Activated CD4-positive, alpha-beta T cell treated with anti-CD3 and anti-CD28 coated beads for 4 hours (primary cell): Measurements from ENCODE around the gene RIPK4.
A peak's percentile ranks its signal among the peaks of the same experiment; 100 is the strongest.
"Not testable (repeated sequence)": the region's sequence is repeated elsewhere in the genome, so short reads cannot be mapped to it uniquely, and the experiment has no call there.

Experiments
- DNase-seq, 2 donors: peaks; one replicate each; pipeline ENCODE4 v3.0.0-alpha.2; 2020

Gene RIPK4

DNA sequence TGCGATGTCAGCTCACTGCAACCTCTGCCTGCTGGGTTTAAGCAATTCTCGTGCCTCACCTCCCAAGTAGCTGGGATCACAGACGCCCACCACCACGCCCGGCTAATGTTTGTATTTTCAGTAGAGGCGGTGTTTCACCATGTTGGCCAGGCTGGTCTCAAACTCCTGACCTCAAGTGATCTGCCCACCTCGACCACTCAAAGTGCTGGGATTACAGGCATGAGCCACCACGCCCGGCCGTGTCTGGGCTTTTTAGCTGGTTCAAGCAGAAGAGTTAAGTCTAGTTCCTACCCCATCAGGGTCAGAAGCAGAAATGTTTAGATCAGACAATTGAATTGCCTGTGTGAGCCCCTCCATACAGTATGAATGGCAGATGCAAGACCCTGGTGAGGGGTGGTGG, 27.7 kb upstream of the RIPK4 start:
- DNase-seq: no peak

DNA sequence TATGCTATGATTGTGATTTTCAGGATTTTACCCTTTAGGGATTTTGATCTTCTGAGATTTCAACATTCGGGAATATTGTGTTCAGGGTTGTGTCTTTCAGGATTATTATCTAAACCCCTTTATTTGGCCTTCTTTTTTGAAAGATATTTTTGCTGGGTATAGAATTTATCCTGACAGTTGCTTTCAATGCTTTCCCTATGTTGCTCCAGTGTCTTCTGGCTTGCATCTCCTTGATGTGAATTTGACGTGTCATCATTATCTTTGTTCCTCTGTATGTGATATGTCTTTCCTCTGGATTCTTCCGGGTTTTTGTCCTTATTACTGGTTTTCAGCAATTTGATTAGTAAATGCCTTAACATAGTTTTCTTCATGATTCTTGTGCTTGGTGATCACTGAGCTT, 25.9 kb upstream of the RIPK4 start:
- no peak for DNase-seq

DNA sequence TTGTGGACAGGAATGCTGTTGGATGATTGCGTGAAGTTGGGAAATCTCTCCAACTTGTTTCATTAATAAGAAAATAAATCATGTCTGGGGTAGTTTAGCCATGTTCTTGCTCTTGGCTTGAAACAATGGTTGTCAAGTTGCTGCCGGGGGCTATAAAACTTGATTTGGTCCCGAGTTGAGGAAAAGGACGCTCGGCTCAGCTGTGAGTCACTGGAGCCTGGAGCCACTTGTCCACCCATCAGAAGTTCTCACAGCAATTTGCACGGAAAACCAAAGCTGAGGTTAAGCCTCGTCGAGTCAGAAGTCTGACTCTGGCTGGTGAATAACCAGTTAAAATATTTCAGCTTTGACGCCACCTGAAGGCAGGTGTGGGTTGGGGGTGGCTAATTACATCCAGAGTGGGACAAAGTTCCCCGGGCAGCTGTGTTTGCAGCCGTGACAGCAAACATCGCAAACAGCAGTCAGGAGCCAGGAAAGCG, 19.7 kb upstream of the RIPK4 start:
- no peak for DNase-seq

DNA sequence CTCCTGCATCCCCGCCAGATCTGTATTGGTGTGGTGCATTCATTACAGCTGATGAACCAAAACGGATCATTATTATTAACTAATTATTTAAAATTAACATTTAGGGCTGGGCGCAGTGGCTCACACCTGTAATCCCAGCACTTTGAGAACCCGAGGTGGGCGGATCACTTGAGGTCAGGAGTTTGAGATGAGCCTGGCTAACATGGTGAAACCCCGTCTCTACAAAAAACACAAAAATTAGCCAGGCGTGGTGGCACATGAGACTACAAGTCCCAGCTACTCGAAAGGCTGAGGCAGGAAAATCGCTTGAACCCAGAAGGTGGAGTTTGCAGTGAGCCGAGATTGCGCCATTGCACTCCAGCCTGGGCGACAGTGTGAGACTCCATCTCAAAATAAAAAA, 18.4 kb upstream of the RIPK4 start:
- not testable (repeated sequence) for DNase-seq

DNA sequence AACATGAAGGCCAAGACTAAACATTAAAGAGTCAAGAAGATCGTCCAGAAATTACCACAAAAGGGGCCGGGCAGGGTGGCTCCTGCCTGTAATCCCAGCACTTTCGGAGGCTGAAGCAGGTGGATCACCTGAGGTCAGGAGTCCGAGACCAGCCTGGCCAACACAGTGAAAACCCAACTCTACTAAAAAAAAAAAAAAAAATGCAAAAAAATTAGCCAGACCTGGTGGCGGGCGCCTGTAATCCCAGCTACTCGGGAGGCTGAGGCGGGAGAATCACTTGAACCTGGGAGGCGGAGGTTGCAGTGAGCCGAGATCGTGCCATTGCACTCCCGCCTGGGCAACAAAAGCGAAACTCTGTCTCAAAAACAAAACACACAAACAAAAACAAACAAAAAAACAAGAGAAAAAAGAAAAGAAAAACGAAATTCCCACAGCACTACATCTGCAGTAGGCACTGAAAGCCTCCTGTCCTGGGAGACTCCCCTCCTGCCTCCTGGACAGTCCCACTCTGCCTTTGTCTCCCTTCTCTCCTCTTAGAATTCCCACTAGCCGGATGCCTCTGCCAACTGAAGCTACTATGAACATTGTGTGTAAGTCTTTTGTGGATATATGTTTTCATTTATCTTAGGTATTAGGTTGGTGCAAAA, 17.7 kb upstream of the RIPK4 start:
- no peak for DNase-seq

DNA sequence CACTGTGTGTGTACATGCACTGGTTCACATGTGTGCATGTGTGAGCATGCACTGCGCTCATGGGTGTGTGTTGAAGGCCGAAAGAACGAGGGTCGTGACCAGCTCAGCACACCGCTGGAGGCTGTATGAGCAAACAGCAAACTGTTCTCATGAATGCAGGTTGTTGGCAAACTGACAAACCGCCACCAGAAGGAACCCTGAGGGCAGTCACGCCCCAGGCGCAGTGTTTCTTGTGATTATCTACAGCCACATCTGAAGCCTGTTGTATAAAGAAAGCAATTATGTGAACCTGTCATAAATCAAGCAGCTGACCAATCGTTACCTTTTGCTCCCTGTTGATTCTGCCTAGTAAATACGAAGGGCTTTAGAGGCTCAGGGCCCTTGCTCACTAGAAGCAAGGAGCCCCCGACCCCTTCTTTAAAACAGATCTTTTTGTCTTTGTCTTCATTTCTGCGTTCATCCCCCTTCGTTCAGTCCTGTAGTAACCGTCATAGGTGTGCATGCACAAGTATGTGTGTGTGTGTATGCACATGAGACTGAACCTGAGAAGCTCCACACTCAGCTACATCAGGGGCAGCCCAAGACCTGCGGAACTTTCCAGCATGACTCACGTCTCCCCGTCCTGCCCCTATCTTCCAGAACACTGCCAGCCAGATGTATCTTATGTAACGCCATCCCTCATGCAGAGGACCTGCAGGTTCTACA, 16.8 kb upstream of the RIPK4 start:
- no peak for DNase-seq

DNA sequence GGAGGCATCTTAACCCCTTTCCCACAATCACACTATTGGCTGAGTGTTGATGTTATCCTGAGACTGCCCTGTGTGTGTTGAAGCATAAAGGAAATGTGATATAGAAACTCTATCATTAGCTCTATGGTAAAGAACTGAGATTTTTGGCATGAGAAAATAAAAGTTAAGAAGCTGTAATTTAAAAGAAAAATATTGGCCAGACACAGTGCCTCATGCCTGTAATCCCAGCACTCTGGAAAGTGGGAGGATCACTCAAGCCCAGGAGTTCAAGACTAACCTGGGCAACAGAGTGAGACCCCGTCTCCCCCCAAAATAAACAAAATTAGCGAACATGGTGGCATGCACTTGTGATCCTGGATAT, 14.2 kb upstream of the RIPK4 start:
- no peak for DNase-seq

DNA sequence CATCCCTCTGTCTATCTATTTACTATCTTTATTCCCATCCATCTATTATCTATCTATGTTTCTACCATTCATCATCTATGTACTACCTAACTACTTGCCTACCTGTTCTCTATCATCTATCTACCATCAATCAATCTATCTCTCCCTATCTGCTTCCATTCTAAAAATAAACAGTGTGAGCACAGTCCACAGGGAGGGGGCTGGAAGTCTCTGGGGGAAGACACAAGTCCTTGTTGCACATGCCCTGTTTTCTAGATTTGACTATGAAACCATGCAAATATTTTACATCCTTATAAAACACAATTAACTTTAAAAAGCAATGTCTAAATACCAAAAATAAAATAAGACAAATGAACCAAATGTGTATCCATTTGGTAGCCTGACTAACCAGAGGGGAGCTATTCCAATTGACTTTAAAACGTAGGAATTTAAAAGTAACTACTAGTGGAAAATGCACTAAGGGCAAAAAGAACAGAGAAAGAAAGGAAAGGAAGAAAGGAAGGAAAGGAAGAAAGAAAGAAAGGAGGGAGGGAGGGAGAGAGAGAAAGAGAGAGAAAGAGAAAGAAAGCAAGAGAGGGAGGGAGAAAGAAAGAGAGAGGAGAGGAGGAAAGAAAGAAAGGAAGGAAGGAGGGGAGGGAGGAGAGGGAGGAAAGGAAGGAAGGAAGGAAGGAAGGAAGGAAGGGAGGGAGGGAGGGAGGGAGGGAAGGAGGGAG, 13.6 kb upstream of the RIPK4 start:
- no peak for DNase-seq

DNA sequence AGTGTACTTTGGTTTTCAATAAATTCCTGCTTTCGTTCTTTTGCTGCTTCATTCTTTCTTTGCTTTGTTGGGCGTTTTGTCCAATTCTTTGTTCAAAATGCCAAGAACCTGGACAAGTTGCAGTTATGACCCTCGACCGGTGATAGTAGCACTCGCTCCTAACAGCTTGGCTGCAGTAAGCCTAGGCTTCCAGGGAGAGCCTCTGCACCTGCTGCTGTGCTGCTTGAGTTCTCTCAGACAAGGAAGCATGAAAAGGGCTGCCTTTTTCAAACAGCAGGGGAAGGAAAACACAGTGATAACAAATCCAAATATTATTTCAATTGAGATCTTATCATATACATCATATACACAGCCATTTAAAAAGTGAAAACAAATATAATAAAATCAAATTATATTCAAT, 12.8 kb upstream of the RIPK4 start:
- no peak for DNase-seq

DNA sequence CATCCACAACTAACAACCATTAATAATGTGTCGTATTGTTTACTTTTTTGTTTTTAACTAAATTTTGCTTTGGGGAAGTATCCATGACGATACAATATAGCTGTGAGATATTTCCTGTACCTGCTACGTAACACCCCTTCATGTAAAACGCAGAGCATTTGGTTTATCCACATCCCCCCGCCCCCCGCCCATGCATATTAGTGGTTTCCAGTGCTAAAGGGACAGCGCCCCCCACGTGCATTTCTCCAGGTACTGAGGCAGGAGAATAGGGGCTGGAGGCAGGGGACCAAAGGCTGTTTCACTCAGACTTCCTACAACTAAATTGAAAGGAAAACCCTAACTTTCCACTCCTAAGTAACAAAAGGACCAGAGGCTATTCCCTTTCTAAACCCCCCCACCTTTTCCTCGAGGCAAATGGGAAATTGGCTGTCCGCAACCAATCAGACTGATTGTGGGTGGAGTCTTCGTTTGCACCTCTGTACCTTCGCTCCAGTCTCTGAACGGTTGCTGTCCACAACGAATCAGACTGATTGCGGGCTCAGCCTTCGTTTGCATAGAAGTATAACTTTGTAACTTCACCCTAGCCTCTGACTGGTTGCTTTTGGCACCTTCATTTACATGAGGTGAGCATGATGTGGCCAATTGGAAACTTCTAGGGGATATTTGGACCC, 12.2 kb upstream of the RIPK4 start:
- no peak for DNase-seq

DNA sequence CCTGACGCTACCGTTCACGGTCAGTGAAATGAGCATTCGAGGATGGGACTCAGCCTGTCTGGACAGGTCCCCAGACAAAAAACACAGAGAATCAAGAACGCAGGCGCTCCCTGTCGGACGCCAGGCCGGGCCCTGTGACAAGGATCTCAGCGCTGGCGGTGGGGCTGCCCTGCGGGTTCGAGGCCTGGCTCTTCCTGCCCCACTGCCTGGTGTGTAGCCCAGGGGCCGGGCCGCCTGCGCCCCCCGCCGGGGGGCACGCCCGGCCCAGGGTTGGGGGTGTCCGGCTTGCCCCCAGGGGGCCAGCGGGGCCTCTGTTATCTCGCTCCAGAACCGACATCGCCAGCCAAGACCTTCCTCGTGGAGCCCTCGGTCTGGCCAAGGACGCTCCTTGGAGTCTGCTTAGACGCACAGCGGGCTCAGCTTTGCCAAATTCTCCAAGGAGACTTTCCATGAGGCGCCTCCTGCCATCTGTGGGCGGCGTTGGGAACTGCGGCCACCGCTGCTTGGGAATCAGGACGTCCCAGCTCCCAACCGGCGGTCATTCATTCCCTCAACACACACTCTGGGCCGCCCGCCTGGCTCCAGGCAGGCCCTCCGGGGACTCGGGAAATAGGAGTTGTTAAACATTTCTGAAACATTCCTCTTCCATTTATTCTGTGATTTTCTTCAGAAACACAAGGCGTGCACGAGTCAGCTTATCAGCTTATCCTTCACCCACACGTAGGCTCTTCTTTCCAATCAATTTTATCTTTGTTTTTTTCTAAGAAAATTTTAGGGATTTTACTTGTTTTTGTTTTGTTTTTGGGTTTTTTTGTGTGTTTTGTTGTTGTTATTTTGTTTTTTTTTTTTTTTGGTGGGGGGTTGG, 11.3 kb upstream of the RIPK4 start:
- no peak for DNase-seq

DNA sequence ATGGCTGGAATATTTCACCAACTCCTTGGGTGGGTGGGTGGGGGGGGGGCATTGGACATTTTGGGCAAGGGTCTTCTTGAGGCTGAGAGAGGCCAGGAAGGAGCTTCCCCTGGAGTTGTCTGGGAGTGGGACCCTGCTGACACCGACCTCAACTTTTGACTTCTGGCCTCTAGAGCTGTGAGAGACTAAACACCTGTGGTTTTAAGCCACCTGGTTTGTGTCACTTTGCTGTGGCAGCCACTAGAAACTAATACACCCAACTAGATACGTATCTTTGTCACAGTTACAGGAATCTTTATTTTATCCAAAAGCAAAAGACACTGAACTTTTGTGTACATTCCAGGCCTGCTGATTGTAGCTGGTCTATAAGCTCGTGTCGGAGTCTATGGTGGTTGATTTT, 9.9 kb upstream of the RIPK4 start:
- no peak for DNase-seq

DNA sequence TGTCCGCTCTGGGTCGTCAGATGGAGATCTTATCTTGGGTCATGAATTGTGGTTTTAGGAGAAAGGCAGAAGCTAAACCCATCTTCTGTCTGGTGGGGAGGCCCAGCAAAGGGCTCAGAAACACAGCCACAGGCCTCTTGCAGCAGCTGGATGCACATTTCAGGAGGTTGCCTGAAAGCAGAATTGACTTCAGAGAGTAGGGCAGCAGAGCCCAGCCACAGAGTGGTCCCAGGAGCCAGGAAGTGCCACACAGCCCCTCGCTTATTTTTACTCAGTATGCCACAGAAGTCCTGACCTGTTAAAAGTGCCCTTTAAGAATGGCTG, 8.3 kb upstream of the RIPK4 start:
- DNase-seq: no peak

DNA sequence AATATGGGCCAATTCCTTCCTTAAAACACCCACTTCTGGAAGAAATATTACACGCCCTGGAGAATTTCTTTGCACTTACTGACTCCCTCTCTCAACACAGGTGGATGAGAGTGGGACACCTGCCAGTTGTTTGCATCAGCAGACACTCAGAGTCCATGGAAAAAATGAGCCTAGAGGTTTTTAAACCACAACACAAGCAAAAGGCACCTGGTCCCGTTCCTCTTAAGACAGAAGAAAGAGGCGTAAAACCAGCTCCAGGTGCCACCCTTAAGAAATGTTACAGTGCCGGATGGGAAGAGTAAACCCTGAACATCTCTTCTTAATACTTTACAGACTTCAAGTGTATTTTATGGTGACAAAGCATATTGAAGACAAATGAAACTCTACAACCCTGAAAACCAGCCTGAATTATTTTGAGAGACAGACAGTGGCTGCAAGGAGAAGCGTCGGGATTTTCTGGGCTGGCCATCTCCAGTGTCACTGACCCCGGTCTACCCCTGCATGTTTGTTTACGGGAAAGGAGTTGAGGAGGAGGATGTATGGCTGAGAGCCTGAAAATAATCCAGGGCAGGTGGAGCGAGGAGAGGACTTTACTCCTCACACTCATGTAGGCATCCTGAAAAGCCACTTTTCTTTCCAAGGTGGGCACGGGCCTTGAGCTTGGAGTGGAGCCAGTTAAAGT, 7.8 kb upstream of the RIPK4 start:
- DNase-seq: no peak

DNA sequence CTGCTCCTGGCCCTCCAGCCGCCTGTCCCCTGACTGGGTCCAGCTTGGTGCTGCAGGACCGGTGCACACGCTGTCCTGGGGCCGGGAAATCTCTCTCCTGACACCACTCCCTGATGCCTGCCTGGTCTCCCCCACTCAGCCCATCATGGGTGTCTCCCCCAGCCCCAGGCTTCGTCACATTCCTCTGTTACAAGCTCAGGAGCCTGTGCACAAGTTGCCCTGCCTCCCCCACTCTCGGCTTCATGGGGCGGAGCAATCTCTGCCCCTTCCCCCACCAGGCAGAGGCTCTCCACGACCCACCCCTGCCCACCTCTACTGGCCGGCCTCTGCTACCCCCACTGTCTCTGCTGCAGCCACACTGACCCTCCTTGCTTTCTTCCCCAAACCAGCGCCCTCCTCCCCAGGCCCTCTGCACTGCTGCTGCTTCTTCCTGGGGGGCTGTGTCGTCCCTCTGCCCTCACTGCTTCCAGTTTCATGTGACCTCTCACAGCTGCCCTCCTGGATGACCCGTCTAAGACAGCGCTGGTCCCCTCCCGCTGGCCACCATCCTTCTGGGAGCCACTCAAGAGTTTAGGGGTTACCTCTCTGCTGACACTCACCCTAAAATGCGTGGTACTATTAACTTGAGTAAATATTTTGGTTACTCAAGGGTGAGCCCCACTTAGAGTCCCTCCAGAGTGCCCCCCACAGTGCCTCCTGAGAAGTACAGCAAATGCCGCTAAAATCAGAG, 5.7 kb upstream of the RIPK4 start:
- no peak for DNase-seq

DNA sequence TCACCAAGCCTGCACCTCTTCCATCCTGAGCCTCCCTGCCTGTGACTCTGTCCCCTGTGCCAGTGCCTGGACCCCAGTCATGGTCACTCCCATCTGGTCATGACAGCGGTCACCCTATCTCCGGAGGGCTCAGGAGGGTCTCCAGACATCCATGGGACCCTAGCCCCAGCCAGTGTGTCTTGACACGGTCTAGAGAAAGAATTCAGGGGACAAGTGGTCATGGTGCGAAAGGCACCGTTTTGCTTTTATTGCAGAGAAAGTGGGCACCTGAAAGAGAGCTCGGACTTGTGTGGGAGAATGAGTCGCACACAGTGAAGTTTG, 4.7 kb upstream of the RIPK4 start:
- DNase-seq: no peak

DNA sequence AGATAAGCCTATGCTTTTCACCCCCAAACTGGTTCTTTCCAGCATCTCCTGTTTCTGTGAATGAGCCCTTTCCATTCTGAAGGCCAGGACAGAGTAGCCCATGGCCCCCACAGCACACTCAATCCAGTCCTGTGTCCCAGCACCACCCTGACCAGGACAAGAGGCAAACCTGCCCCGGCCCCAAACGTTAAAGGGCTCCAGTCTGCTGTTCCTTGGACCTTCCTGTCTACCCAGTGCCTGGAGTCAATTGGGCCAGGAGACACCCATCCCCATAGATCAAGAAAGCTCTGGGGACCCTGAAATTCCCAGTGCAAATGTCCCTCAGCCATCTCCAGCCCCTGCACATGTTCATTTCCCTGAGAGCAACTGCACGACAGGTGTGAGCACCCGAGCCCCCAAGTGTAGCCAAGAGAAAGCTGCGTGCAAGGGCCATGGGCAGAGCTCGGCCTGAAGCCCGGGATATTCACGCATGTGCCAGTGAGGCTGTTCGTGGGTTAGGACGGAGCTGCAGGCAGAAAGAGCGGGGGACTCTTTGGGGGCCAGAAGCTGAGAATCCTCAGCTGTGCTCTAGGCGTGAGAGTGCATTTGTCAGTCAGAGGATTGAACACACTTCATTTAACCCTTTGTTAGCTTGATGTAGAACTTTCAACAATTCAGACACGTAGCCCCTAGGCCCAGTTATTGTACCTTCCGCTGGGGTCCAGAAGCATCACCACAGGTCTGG, 4.2 kb upstream of the RIPK4 start:
- no peak for DNase-seq

DNA sequence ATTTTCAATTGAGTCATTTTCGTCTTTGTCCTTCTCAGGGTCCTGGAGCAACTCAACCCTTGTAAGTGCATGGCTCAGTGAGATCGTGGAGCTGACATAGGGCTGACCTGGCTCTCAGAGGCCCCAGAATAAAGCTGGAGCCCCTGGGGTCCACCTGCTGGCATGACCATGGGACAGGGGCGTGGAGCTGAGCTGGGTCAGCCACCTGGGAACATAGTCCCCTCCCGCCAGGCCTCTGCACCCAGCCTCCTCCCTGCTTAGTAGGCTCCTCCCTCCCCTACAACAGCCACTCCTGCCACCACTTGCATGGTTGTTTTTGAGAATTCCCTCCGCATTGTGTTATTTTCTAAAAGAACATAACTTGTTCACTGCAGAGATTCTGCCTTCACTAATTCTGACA, 3.1 kb upstream of the RIPK4 start:
- no peak for DNase-seq

DNA sequence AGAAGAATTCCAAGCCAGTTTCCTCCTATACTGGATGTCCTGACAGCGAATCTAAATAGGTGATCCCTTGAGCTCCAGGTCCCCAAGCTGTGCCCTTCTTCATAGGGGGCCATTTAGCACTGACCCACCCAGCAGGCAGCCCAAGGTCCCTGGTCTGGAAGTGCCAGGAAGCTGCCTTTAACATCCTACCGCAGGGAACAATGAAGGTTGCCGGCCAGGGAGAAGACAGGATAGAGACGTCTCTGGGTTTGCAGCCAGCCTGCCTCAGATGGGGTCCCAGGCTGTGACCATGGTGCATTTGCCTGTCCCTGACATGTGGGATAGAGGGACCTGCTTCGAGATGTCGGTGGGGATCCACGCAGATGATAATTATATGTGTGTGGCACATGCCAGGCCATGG, 2.7 kb upstream of the RIPK4 start:
- no peak for DNase-seq

DNA sequence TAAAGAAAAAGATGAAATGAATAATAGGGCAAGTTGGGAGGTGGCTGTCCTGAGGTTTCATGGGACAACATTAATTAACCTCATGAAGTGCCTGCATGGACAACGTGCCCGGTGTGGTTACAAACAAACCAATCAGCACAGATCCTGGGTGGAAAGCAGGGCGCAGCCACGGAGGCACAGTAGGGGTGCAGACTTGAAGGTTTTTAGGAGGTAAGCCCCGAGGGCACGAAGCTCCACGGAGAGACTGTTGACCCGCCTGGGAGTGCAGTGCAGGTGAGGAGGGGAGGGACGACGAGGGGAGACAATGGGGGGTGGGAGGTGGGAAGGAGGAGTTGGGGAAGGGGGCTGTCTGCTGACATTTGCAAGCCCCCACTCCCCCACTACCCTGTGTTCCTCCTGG, 2.3 kb upstream of the RIPK4 start:
- no peak for DNase-seq

DNA sequence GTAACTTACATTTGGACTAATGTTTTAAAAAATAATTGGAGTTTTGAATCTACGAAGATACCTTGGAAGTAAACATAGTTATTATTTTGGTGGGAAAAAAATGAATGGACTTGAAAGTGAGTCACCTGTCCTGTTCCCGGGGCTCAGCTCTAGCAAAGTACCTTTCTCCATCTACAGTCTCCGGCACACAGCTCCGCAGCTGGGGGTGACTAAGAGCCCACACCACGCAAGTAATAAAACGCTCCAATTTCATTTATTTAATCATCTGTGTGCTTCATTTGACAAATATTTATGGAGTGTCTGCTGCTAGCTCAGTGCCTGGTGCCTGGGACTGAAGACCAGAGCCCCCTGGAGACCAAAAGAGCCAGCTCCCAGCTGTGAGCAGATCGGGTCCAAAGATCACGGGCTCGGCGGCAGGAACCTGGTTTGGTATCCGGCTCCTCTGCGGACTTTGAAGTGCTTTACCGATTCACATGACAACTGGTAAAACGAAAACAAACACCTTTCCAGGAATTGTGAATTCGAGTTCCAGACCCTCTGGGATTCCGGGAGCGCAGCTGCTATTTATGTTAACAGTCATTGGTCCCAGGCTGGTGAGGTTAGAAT, 1.7 kb upstream of the RIPK4 start:
- DNase-seq: peak in 1 of 2 donors; percentile 7
